Esophagus (tissue), 2 donors: ENCODE data around the gene TRIM27. TPM values are rescaled to one million over a fixed set of nuclear protein-coding genes. Genes with fewer than 3 reads are reported as not detected.

ENCODE experiments used
- H3K27ac ChIP-seq, 2 donors: one replicate each; pipeline ENCODE4 v1.5.1; 2013; ENCODE audit warnings: low read depth in 2 of 2, mild to moderate bottlenecking in 2 of 2, inconsistent platforms in 1 of 2, low read length in 1 of 2, moderate library complexity in 1 of 2
- H3K27me3 ChIP-seq, 2 donors: one replicate each; pipeline ENCODE4 v1.6.1; 2013; ENCODE audit warnings: low read length in 2 of 2, control low read depth in 1 of 2, mild to moderate bottlenecking in 1 of 2; ENCODE audit not compliant: insufficient read depth in 2 of 2, control insufficient read depth in 1 of 2
- H3K36me3 ChIP-seq, 2 donors: one replicate each; pipeline ENCODE4 v1.6.1; 2013; ENCODE audit warnings: low read length in 1 of 2; ENCODE audit not compliant: control insufficient read depth in 2 of 2, insufficient read depth in 2 of 2
- H3K4me1 ChIP-seq, 2 donors: one replicate each; pipeline ENCODE4 v1.6.1; 2013; ENCODE audit warnings: low read length in 1 of 2; ENCODE audit not compliant: control insufficient read depth in 2 of 2, insufficient read depth in 2 of 2
- H3K4me3 ChIP-seq, 2 donors: one replicate each; pipeline ENCODE4 v1.5.1; 2013; ENCODE audit warnings: low read length in 2 of 2, mild to moderate bottlenecking in 2 of 2, low read depth in 1 of 2, moderate library complexity in 1 of 2
- H3K9me3 ChIP-seq, 2 donors: one replicate each; pipeline ENCODE4 v1.6.1; 2013; ENCODE audit warnings: mild to moderate bottlenecking in 2 of 2, low read depth in 1 of 2, low read length in 1 of 2, moderate library complexity in 1 of 2; ENCODE audit not compliant: control insufficient read depth in 2 of 2, insufficient read depth in 1 of 2
- WGBS, 2 donors: extraction: QIAGEN DNeasy Blood & Tissue Kit; methylation state at CpG; one replicate each; pipeline ENCODE4 v1.1.7; 2013; 5-methylcytosine and 5-hydroxymethylcytosine counted together
- polyA plus RNA-seq, 2 donors: library from polyadenylated mRNA; stranded (reverse); fragments of 200-250 nt; gene quantifications; one replicate each; pipeline ENCODE4 v1.2.3, GENCODE V29; 2013
- donor health status: healthy with polysubstance abuse.
- donor health status: Bipolar disorder and iron deficiency.

The TRIM27 gene
- polyA plus RNA-seq, 2 donors, result 13.3 to 15.8 TPM

DNA sequence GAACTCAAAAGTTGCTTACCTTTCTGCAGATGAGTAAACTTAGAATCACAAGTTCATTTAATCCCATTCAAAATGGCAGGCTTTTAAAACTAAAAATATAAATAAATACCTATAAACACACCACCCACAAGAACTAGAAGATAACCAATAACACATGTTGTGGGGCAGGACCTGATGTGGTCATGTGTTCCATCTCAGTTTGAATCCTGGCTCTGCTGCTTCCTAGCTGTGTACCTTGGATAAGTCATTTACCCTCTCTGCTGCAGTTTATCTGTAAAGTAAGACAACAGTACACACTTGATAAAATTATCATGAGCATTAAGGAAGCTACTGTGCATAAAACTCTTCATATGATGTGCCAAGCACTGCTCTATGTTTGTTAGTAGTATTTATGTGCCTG is 22.0 kb downstream of the TRIM27 start:
- H3K4me3 ChIP-seq, result no peak overlapping the region
- H3K9me3 ChIP-seq, result no peaks in the 10 kb centered on the region
- peaks cover 7 to 13% of the 10 kb centered on the region in 2 donors for H3K36me3 ChIP-seq

DNA sequence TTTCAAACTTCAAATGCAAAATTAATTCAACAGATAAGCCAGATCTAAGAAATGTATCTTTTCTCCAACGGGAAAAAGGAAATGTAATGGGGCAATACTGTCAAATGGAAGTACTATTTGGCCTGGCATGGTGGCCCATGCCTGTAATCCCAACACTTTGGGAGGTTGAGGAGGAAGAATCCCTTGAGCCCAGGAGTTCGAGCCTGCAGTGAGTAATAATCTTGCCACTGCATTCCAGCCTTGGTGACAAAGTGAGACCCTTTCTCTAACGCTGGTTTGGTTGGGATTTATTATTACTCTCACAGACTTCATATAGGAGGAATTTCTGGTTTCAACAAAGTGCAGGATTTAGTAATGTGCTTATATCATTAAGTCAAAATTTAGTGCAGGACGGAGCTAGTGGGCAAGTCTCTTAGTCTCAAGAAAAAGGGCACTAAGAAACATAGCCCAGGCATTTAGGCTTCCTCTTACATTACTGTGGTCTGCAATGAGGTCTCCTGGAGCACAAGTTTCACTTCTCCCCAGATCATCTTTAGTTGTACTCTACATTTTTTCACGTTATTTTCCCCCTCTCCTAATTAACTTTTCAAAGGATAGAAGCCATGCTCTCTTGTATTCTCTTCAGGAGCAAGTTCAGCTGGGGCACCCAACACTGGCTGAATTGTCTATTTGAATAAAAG is 23.1 kb downstream of the TRIM27 start:
- H3K9me3 ChIP-seq, result no peaks in the 10 kb centered on the region
- no peaks in the 10 kb centered on the region for H3K4me1 ChIP-seq
- H3K27me3 ChIP-seq, result no peaks in the 10 kb centered on the region
- no peak overlapping the region for H3K27ac ChIP-seq
- peaks cover 0 to 11% of the 10 kb centered on the region in 2 donors for H3K36me3 ChIP-seq
- WGBS, 2 donors, result 85 to 88% methylated on average over 5 of the region's 5 CpGs
- no peak overlapping the region for H3K4me3 ChIP-seq

More for the DNA sequence above, 22.0 kb downstream of the TRIM27 start:
- H3K27ac ChIP-seq, result no peak overlapping the region
- no peaks in the 10 kb centered on the region for H3K4me1 ChIP-seq
- H3K27me3 ChIP-seq, result no peaks in the 10 kb centered on the region

DNA sequence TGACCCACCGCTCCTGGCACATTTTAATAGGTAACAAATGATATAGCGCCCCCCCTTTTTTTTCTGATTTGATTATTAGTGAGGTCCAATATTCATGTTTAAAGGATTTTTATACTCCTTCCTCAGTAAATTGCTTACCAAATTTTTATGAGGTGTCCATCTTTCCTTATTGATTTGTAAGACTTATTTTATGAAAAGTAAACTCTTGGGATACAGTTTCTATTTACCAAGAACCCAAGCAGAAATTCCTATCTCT is 25.1 kb downstream of the TRIM27 start:
- no peaks in the 10 kb centered on the region for H3K27me3 ChIP-seq
- no peaks in the 10 kb centered on the region for H3K4me1 ChIP-seq
- 81 to 83% methylated on average over 2 of the region's 2 CpGs for WGBS, 2 donors
- no peaks in the 10 kb centered on the region for H3K9me3 ChIP-seq
- peaks cover 0 to 3% of the 10 kb centered on the region in 2 donors for H3K36me3 ChIP-seq
- no peak overlapping the region for H3K4me3 ChIP-seq
- no peak overlapping the region for H3K27ac ChIP-seq

DNA sequence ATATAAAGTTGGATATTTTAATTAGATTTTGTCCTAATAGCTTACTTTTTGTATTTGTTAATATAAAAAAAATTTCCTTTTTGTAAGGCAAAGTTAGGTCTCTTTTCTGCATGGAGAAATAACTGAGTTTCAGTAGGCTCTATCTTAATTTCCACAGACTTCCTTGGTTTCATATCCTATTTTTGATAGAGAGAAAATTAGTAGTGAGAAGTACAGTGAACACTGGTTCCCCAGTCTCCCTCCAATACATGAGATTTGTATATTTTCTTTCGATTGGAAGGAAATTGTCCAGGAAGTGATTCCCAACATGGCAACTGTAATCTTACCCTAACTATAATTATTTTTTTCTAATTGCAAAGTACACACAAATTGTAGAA is 26.4 kb downstream of the TRIM27 start:
- H3K36me3 ChIP-seq, result no peaks in the 10 kb centered on the region
- no peaks in the 10 kb centered on the region for H3K27me3 ChIP-seq
- H3K9me3 ChIP-seq, result no peaks in the 10 kb centered on the region
- H3K27ac ChIP-seq, result peak overlapping the region in 1 of 2 donors; percentile 95
- H3K4me3 ChIP-seq, result peak overlapping the region in 1 of 2 donors; percentile 80
- WGBS, 2 donors, result 0 to 3% methylated on average over 1 of the region's 1 CpG
- H3K4me1 ChIP-seq, result no peaks in the 10 kb centered on the region

DNA sequence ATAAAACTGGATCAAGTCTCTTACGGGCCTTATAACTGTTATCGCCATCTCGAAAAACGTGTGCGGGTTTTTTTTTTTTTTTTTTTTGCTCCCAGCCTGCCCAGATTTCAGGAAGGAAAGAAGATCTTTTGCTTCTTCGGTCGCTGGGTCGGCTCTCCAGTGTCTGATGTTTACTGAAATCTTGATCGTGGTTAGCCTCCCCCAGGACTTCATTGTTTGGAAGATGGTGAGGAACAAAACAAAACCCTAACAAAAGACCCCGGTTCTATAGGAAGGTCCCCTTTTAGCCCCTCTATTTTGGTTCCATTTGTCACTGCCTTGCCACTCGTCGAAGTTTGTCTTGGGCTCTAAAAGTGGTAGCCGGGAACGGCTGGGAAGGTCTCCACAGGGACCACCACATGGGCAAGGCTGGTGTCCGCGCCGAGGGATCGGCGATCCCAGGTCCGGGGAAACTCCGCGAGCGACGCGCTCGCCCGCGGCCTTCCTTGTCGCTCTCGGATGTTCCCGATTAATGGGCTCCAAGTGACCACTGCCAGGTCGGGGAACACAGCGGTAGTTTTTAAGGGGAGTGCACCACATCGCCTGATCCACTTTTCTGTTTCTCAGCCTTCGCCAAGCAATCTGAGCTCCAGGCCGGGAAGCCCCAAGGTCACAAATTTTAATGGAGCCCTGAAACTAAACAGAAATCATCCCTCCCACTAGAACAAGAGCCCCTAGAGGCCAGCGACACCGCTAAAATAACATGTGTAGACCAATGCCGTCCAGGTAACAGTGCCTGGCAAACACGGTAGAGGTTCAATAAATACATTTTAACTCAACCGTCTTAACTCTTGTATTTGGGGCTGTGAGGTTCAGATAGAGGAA is 27.0 kb downstream of the TRIM27 start:
- Histone ChIP-seq H3K4me1 (no peaks in the 10 kb centered on the region), H3K36me3 (no peaks in the 10 kb centered on the region), H3K9me3 (no peaks in the 10 kb centered on the region), H3K27ac (peak overlapping the region; percentile 95 to 100), H3K27me3 (no peaks in the 10 kb centered on the region), H3K4me3 (peak overlapping the region; percentile 67 to 80)
- 0 to 1% methylated on average over 41 of the region's 41 CpGs for WGBS, 2 donors

DNA sequence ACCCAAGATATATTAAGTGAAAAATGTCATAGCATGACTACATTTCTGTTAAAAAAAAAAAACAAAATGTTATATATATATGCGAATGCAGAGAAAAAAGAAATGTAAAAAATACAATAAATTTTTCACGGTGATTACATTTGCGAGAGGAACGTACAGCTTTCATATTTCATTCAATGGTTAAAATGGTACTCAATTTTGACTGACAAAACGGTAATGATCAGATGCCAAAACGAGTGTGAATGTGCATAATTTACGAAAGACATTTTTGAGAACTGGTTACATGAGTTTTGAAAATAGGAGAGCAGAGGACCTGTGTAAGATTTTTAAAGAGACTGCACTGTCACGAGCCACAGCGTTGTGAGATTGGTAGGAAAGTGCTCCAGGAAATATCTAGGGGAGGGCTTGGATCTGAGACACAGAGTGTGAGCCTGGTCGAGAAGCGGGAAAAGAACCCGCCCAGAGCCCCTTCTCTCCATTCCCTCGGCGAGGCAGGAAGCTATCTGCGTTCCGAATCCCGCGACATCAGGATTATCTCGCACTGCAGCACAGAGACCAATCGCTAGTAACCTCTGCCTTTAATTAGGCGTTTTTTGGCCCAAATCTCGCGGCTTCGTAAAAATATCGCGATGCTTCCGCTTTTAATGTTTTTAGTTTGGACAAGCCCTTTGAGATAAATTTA is 28.5 kb downstream of the TRIM27 start:
- Histone ChIP-seq H3K27me3 (no peaks in the 10 kb centered on the region), H3K4me1 (no peaks in the 10 kb centered on the region), H3K36me3 (no peaks in the 10 kb centered on the region), H3K9me3 (no peaks in the 10 kb centered on the region), H3K4me3 (peak overlapping the region; percentile 67 to 80), H3K27ac (peak overlapping the region; percentile 95 to 100)
- 8 to 10% methylated on average over 27 of the region's 27 CpGs for WGBS, 2 donors

DNA sequence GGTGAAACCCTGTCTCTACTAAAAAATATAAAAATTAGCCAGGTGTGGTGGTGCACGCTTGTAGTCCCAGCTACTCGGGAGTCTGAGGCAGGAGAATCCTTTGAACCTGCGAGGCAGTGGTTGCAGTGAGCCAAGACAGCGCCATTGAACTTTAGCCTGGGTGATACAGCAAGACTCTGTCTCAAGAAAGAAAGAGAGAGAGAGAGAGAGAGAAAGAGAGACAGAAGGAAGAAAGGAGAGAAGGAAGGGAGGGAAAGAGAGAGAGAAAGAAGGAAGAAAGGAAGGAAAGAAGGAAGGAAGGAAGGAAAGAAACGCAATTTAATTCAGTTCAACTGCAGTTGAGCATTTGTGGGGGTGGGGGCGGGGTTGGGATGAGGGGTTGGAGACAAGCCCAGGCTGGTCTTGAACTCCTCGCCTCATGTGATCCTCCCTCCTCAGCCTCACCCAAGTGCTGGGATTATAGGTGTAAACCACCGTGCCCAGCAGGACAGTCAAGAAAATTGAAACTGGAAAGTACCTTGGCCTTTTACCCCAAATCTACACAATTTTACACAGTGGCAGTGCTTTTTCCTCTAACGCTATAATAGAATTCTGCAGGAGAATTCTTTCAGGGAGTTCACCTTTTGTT is 30.5 kb downstream of the TRIM27 start:
- Histone ChIP-seq H3K27ac (no peak overlapping the region), H3K4me1 (no peaks in the 10 kb centered on the region), H3K4me3 (no peak overlapping the region), H3K27me3 (no peaks in the 10 kb centered on the region), H3K9me3 (no peaks in the 10 kb centered on the region), H3K36me3 (no peaks in the 10 kb centered on the region)
- 74 to 79% methylated on average over 9 of the region's 9 CpGs for WGBS, 2 donors

DNA sequence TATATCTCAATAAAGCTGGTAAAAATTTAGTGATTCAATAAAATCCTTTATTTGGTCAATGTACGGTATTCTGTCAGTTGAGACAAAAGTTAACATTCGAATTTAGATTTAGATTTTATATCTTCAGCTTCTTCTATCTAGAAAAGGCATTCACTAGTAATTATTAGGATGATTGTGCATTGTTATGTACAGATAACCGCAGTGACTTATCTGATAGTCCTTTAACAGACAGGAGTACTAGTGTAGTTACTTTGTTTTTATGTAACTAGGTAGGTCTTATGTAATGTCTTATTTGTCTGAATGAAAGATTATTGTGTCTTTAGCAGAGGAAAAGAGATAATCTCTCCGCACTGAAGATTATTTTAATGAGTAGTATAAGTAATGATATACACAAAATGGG is 31.3 kb downstream of the TRIM27 start:
- Histone ChIP-seq H3K36me3 (no peaks in the 10 kb centered on the region), H3K4me1 (no peaks in the 10 kb centered on the region), H3K27ac (no peak overlapping the region), H3K27me3 (no peaks in the 10 kb centered on the region), H3K4me3 (no peak overlapping the region), H3K9me3 (no peaks in the 10 kb centered on the region)
- WGBS, 2 donors, result 80 to 89% methylated on average over 4 of the region's 4 CpGs

DNA sequence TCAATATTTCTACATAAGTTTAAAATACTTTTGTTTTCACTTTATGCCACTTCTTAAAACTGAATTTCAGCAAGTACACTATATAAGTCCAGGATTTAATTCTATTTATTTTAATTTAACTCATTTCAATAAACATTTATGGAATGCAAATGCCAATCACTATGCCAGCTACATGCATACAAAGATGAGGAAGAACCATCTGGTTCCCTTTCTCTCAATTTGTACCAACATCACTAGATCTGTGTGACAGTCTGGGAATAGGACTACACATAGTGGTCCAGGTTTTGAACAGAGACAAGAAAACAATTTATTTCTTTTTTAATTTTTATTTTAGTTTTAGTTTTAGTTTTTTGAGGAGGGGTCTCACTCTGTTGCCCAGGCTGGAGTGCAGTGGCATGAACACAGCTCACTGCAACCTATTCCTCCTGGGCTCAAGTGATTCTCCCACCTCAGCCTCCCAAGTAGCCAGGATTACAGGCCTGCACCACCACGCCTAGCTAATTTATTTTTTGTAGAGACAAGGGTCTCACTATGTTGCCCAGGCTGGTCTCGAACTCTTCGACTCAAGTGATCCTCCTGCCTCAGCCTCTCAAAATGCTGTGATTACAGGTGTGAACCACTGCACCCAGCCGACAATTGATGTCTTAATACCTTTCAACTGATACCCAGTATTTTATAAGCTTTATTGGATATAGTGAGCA is 35.8 kb downstream of the TRIM27 start:
- H3K4me1 ChIP-seq, result no peaks in the 10 kb centered on the region
- no peaks in the 10 kb centered on the region for H3K9me3 ChIP-seq
- 96 to 98% methylated on average over 4 of the region's 4 CpGs for WGBS, 2 donors
- no peak overlapping the region for H3K4me3 ChIP-seq
- no peak overlapping the region for H3K27ac ChIP-seq
- no peaks in the 10 kb centered on the region for H3K27me3 ChIP-seq
- no peaks in the 10 kb centered on the region for H3K36me3 ChIP-seq
